ENCODE data around the gene TMEM203. TPM values are rescaled to one million over a fixed set of nuclear protein-coding genes. Genes with fewer than 3 reads are reported as not detected.

TMEM203 gene
- total RNA-seq, 1 experiment from 2014 or later, result 35.5 TPM

- no CpG with 5 or more reads among the region's 40 CpGs for WGBS (ENCODE audit: extremely low coverage, insufficient read length, low lambda C conversion rate)
- Histone ChIP-seq H3T11ph (ENCODE audit: low read length) (no peak overlapping the region), H3K27me3 (ENCODE audit: insufficient read depth, low read length) (no peaks in the 10 kb centered on the region)
Observed at GRCh38 chr9:137234055-137234697, 28.7 kb upstream of the TMEM203 start.

More at GRCh38 chr9:137234055-137234697, 28.7 kb upstream of the TMEM203 start:
- Histone ChIP-seq H3K4me2 (ENCODE audit: insufficient read depth, insufficient read length, low read length) (no peak overlapping the region), H3K4me1 (ENCODE audit: insufficient read depth, low read length) (peaks cover 3% of the 10 kb centered on the region; the same call in 1 of the 2 replicates), H3K9ac (ENCODE audit: extremely low read depth, insufficient read length, low read length) (no peak overlapping the region), H3K14ac (ENCODE audit: insufficient read depth, low read length) (no peak overlapping the region; the same call in 1 of the 2 replicates), H3K9me3 (ENCODE audit: control insufficient read depth, low read depth, low read length) (no peaks in the 10 kb centered on the region), H3K27ac (ENCODE audit: insufficient read length, low read depth, low read length) (no peak overlapping the region), H2AFZ (ENCODE audit: low read length) (no peak overlapping the region), H3K56ac (ENCODE audit: insufficient read length, low read depth, low read length) (no peak overlapping the region), H3K18ac (ENCODE audit: insufficient read length, low read depth, low read length) (no peak overlapping the region), H3K23me2 (ENCODE audit: insufficient read length, low read depth, low read length, poor library complexity, severe bottlenecking) (no peaks in the 10 kb centered on the region), H2BK12ac (ENCODE audit: insufficient read length, low read depth, low read length) (no peak overlapping the region), H3K79me2 (ENCODE audit: insufficient read depth, low read length) (no peaks in the 10 kb centered on the region), H2BK20ac (ENCODE audit: low read depth, low read length, poor library complexity, severe bottlenecking) (no peak overlapping the region), H2AK5ac (ENCODE audit: insufficient read length, low read length) (no peak overlapping the region), H2BK120ac (ENCODE audit: low read depth, low read length, poor library complexity, severe bottlenecking) (no peak overlapping the region), H2BK15ac (ENCODE audit: low read depth, low read length) (no peak overlapping the region), H4K5ac (ENCODE audit: insufficient read length, low read depth, low read length) (no peak overlapping the region), H4K20me1 (ENCODE audit: control insufficient read depth, insufficient read depth, insufficient read length) (no peaks in the 10 kb centered on the region), H3K79me1 (ENCODE audit: insufficient read depth, low read depth, low read length, poor library complexity, severe bottlenecking) (no peaks in the 10 kb centered on the region), H3K4ac (ENCODE audit: low read depth, low read length) (no peak overlapping the region), H4K91ac (ENCODE audit: insufficient read length, low read depth, low read length) (no peak overlapping the region), H4K8ac (replicated peaks; ENCODE audit: insufficient read length, low read depth, low read length) (no peak overlapping the region), H3K23ac (ENCODE audit: insufficient read length, low read depth, low read length) (no peak overlapping the region), H2BK5ac (ENCODE audit: insufficient read length, low read length) (no peak overlapping the region)
- Mint-ChIP-seq H3K9me3 (no peaks in the 10 kb centered on the region), H3K36me3 (ENCODE audit: insufficient read depth in 1 of 3, low read depth in 3 of 3) (peaks cover 0 to 5% (median 0%) of the 10 kb centered on the region in 3 experiments; a peak in 3 of 7 replicates), H3K27ac (no peak overlapping the region; a peak in 1 of 7 replicates), H3K4me1 (peaks cover 11 to 18% of the 10 kb centered on the region in 2 experiments), H3K27me3 (ENCODE audit: low read depth) (peaks cover 7% of the 10 kb centered on the region), H3K4me3 (no peak overlapping the region)
- no peak for TF ChIP-seq CTCF (conservative IDR thresholded peaks at IDR 0.05)
- no peak for DNase-seq
